Fibroblast of villous mesenchyme (primary cell): ENCODE data around the gene CLCN7. TPM values are rescaled to one million over a fixed set of nuclear protein-coding genes. Genes with fewer than 3 reads are reported as not detected.

Source experiments
- DNase-seq: peaks from one replicate; pipeline ENCODE4 v3.0.0-alpha.2; 2010; ENCODE audit warnings: low read depth
- H3K4me3 ChIP-seq: 2 replicates; pipeline ENCODE4 v1.5.1; 2011; ENCODE audit warnings: low read depth, mild to moderate bottlenecking, low read length
- total RNA-seq: library from RNA; depleted of rRNA; stranded (reverse); fragments of >200 nt; gene quantifications from 2 replicates; pipeline ENCODE4 v1.2.3, GENCODE V29; 2012
- TF ChIP-seq, protein P1 (sequence below): IDR thresholded peaks from 2 replicates; pipeline ENCODE4 v1.5.1; 2012; ENCODE audit warnings: low read depth, mild to moderate bottlenecking, low read length; ENCODE audit not compliant: insufficient read depth

The CLCN7 gene
- total RNA-seq, 1 donor = 85.1 TPM

DNA sequence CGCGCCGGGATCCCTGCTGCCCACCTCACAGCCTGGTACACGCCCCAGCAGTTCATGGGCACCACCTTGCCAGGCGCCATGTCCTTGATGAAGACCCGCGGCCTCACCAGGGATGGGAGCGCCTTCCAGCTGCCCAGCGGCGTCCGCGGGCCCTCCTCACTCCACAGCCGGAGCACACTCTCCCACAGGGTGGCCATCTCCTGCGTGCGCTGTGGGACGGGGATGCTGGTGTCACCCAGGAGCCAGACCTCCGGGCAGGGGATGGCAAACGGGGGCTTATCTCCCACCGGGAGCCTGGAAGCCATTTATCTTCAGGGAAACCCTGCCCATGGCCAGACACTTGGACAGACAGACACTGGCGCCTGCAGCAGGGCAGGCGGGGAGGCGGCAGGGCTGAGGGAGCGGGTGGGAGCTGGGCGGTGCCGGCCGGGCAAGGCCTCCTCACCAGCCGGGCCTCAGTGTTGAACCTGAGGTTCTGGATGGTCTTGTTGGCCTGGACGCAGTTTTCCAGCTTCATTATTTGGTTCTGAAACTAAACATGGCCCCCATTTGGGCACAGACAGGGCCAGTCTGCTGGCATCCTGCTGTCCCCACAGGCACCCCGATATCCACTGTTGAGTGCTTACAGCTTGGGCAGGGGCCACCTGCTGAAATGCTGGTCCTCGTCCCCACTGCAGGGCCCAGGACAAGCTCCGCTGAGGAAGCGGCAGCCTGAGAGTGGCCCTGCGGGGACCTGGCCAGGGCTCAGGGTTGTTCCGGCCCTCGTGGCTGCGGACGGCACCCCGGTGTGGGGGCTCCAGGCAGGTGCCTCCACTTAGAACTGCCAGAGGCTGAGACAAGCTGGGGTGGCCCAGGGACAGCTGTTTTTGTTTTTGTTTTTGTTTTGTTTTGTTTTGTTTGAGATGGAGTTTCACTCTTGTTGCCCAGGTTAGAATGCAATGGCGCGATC is 39.9 kb downstream of the CLCN7 start:
- TF ChIP-seq, protein P1, sequence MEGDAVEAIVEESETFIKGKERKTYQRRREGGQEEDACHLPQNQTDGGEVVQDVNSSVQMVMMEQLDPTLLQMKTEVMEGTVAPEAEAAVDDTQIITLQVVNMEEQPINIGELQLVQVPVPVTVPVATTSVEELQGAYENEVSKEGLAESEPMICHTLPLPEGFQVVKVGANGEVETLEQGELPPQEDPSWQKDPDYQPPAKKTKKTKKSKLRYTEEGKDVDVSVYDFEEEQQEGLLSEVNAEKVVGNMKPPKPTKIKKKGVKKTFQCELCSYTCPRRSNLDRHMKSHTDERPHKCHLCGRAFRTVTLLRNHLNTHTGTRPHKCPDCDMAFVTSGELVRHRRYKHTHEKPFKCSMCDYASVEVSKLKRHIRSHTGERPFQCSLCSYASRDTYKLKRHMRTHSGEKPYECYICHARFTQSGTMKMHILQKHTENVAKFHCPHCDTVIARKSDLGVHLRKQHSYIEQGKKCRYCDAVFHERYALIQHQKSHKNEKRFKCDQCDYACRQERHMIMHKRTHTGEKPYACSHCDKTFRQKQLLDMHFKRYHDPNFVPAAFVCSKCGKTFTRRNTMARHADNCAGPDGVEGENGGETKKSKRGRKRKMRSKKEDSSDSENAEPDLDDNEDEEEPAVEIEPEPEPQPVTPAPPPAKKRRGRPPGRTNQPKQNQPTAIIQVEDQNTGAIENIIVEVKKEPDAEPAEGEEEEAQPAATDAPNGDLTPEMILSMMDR = no peak
- H3K4me3 ChIP-seq = no peak overlapping the region
- DNase-seq = no peak

DNA sequence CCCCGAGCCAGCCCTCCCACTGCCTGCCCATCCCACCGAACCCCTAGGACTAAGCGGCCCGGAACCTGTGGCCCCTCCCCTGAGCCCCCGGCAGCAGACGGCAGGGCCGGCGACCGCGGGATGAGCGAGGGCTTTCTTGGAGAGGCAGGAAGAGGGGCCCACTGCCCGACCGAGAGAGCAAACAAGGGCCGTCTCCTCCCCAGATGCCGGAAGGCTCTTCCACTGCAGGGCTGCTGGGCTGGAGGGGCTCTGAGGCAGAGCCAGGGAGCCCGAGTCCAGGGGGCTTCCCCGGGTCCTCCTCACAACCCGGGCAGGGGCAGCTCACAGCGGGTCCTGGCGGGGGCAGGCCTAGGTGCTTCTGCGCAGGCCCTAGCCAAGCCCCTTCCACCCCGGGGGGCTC is 41.1 kb downstream of the CLCN7 start:
- no peak for DNase-seq
- no peak overlapping the region for H3K4me3 ChIP-seq
- TF ChIP-seq, protein P1 = no peak

DNA sequence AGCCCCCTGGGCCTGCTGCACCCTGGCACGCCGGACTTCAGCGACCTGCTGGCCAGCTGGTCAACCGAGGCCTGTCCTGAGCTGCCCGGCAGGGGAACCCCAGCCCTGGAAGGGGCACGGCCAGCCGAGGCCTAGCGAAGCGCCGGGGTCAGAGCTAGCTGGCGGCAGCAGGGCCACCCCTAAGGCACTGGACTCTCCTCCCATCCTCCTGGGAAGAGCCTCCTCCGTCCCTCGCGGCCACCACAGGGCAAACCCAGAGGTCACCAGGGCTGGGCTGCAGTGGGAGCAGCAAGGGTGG is 41.6 kb downstream of the CLCN7 start:
- H3K4me3 ChIP-seq = no peak overlapping the region
- DNase-seq = no peak
- TF ChIP-seq, protein P1 = no peak

DNA sequence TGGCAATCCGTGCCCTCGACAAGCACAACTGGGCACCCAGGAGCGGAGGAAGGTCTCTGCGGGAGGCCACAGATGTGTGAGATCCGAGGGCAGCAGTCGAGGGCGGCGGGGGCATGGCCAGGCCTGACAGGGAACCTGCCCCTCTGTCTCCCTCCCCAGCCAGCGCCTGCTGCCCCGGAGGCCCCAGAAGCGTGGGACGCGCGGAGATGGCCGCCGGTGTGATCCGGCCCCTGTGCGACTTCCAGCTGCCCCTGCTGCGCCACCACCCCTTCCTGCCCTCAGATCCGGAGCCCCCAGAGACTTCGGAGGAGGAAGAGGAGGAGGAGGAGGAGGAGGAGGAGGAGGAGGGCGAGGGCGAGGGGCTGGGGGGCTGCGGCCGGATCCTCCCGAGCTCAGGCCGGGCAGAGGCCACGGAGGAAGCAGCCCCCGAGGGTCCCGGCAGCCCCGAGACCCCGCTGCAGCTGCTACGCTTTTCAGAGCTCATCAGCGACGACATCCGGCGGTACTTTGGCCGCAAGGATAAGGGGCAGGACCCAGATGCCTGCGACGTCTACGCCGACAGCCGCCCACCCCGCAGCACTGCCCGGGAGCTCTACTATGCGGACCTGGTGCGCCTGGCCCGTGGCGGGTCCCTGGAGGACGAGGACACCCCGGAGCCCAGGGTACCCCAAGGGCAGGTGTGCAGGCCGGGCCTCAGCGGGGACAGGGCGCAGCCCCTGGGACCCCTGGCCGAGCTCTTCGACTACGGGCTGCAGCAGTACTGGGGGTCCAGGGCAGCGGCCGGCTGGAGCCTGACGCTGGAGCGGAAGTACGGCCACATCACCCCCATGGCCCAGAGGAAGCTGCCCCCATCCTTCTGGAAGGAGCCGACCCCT is 42.2 kb downstream of the CLCN7 start:
- no peak for DNase-seq
- TF ChIP-seq, protein P1 = no peak
- H3K4me3 ChIP-seq = no peak overlapping the region

DNA sequence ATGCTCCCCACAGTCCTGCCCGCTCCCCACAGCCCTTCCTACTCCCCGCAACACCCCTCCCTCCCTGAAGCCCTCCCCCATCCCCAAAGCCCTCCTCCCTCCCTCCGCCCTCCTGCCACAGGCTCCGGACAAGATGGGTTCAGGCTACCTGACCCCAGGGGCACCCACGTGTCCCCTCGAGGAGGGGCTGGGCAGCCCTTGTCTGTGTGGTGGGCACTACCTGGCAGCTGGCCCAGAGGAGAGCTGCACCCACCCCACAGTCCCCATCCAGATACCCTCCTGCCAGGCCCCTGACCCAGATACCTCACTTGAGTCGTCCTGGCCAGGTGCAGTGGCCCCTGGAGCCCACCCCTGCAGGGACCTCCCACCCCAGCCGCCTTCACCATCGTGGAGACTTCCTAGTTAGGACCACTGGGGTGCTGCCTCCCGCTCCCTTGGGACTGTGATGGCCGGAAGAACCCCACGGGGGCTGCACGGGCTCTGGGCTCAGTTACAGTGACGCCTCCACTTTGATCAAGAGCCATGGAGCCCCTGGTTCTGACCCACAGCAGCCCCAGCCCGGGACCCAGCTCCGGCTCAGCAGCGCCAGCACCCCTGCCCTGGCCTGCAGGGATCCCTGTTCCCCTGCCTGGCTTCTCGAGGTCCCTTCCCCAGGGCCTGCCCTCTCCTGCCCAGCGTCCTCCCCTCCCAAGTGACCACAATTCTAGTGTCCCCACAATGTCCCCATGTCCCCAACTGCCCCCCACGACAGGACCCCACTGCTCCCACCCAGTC is 43.1 kb downstream of the CLCN7 start:
- TF ChIP-seq, protein P1 = no peak
- DNase-seq = no peak

DNA sequence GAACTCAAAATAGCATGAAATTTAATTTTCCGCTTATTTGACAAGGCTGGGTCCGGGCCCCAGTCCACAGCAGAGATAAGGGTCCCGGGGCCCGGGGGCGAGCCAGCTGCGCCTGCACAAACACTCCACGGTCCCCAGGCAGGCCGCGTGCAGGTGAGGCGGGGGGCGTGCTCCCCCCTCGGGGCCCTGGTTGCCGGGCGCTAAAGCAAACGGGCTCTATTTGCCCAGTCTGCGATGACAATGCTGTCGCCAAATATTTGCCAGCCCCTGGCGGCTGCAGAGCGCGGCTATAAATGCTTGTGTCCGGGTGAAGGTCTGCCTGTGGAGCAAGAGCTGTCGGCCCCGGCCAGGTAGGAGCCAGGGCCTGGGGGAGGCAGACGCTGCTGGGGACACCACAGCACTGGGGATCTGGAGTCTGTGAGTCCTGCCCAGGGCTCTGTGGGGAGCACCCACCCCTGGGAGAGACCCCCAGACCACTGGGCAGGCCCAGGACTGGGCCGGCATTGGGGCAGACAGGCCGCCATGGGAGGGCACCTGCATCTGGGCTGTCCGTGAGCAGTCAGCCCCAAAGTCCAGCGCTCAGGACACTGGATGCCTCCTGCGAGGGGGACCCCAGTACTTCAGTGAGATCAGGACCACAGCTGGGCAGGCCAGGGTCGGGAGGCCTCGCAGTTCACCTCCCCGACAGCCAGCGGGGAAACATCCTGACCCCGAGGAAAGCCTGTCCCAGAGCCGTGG is 43.9 kb downstream of the CLCN7 start, which contains the start of gene PERCC1:
Gene PERCC1, plus strand, starts transcription at position 320 of the 738 bp plus-strand sequence. CDS start 1,516 bp downstream, outside the sequence.
- H3K4me3 ChIP-seq = no peak within 1 kb of the TSS
- TF ChIP-seq, protein P1 = no peak

More for the DNA sequence above, 43.1 kb downstream of the CLCN7 start:
- H3K4me3 ChIP-seq = no peak overlapping the region

More for the DNA sequence above, 43.9 kb downstream of the CLCN7 start, which contains the start of gene PERCC1:
- no peak for DNase-seq
